ENCODE data around the gene C15orf40.

C15orf40 gene

GRCh38 chr15:82995076-82995475 lies 16.4 kb downstream of the C15orf40 start:
- DNase-seq (ENCODE audit: low read depth in 1 of 2, low spot score in 1 of 2): no peak

GRCh38 chr15:82993144-82993543 lies 18.3 kb downstream of the C15orf40 start:
- no peak for DNase-seq (ENCODE audit: low read depth in 1 of 2, low spot score in 1 of 2)

- DNase-seq (ENCODE audit: low read depth in 1 of 2, low spot score in 1 of 2): no peak
These were observed 18.9 kb downstream of the C15orf40 start for GRCh38 chr15:82992436-82992998.

- DNase-seq (ENCODE audit: low read depth in 1 of 2, low spot score in 1 of 2): no peak
These were observed 25.0 kb downstream of the C15orf40 start for GRCh38 chr15:82986442-82986780.

GRCh38 chr15:82985688-82986441 lies 25.6 kb downstream of the C15orf40 start, which contains the start of gene RAMAC:
Gene RAMAC (plus strand): TSS chr15:82986210. CDS start chr15:82989019, 2,809 bp downstream.
- peak; percentile 71 to 79 for DNase-seq (ENCODE audit: low read depth in 1 of 2, low spot score in 1 of 2)

GRCh38 chr15:82980981-82981380 lies 30.5 kb downstream of the C15orf40 start:
- DNase-seq (ENCODE audit: low read depth in 1 of 2, low spot score in 1 of 2): no peak

GRCh38 chr15:82979726-82980125 lies 31.7 kb downstream of the C15orf40 start:
- no peak for DNase-seq (ENCODE audit: low read depth in 1 of 2, low spot score in 1 of 2)

- no peak for DNase-seq (ENCODE audit: low read depth in 1 of 2, low spot score in 1 of 2)
These were observed 33.0 kb downstream of the C15orf40 start for GRCh38 chr15:82978438-82978837.

GRCh38 chr15:82977076-82977475 lies 34.4 kb downstream of the C15orf40 start:
- DNase-seq (ENCODE audit: low read depth in 1 of 2, low spot score in 1 of 2): no peak

- DNase-seq (ENCODE audit: low read depth in 1 of 2, low spot score in 1 of 2): no peak
These were observed 38.4 kb downstream of the C15orf40 start for GRCh38 chr15:82972990-82973389.

- no peak for DNase-seq (ENCODE audit: low read depth in 1 of 2, low spot score in 1 of 2)
These were observed 40.0 kb downstream of the C15orf40 start for GRCh38 chr15:82971218-82971984.

- DNase-seq (ENCODE audit: low read depth in 1 of 2, low spot score in 1 of 2): no peak
These were observed 40.7 kb downstream of the C15orf40 start for GRCh38 chr15:82970696-82971095.

- DNase-seq (ENCODE audit: low read depth in 1 of 2, low spot score in 1 of 2): no peak
These were observed 41.3 kb downstream of the C15orf40 start for GRCh38 chr15:82970078-82970686.

- DNase-seq (ENCODE audit: low read depth in 1 of 2, low spot score in 1 of 2): no peak
These were observed 42.1 kb downstream of the C15orf40 start for GRCh38 chr15:82969353-82969752.

GRCh38 chr15:82968066-82968465 lies 43.4 kb downstream of the C15orf40 start:
- DNase-seq (ENCODE audit: low read depth in 1 of 2, low spot score in 1 of 2): no peak

GRCh38 chr15:82966671-82967071 lies 44.8 kb downstream of the C15orf40 start:
- DNase-seq (ENCODE audit: low read depth in 1 of 2, low spot score in 1 of 2): no peak

- no peak for DNase-seq (ENCODE audit: low read depth in 1 of 2, low spot score in 1 of 2)
These were observed 46.5 kb downstream of the C15orf40 start for GRCh38 chr15:82964890-82965289.

- no peak for DNase-seq (ENCODE audit: low read depth in 1 of 2, low spot score in 1 of 2)
These were observed 47.7 kb downstream of the C15orf40 start for GRCh38 chr15:82963471-82964341.

- no peak for DNase-seq (ENCODE audit: low read depth in 1 of 2, low spot score in 1 of 2)
These were observed 50.7 kb downstream of the C15orf40 start for GRCh38 chr15:82960766-82961165.

GRCh38 chr15:82959423-82959822 lies 52.0 kb downstream of the C15orf40 start:
- DNase-seq (ENCODE audit: low read depth in 1 of 2, low spot score in 1 of 2): no peak

- no peak for DNase-seq (ENCODE audit: low read depth in 1 of 2, low spot score in 1 of 2)
These were observed 52.8 kb downstream of the C15orf40 start for GRCh38 chr15:82958638-82959037.
